Measurements from ENCODE around the gene PDXP. TPM values are rescaled to one million over a fixed set of nuclear protein-coding genes. Genes with fewer than 3 reads are reported as not detected.

Gene PDXP
- total and polyA plus RNA-seq, 2 of the 13 experiments (the other 11 are each of a cell fraction or from before 2014, with no cell fraction given) = 58.2 to 70.6 TPM

GRCh38 chr22:37659066-37659896 is 758 bp downstream of the PDXP start (continued):
- TF ChIP-seq, protein P1, sequence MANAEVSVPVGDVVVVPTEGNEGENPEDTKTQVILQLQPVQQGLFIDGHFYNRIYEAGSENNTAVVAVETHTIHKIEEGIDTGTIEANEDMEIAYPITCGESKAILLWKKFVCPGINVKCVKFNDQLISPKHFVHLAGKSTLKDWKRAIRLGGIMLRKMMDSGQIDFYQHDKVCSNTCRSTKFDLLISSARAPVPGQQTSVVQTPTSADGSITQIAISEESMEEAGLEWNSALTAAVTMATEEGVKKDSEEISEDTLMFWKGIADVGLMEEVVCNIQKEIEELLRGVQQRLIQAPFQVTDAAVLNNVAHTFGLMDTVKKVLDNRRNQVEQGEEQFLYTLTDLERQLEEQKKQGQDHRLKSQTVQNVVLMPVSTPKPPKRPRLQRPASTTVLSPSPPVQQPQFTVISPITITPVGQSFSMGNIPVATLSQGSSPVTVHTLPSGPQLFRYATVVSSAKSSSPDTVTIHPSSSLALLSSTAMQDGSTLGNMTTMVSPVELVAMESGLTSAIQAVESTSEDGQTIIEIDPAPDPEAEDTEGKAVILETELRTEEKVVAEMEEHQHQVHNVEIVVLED (CRISPR knock-in tag; IDR thresholded peaks at IDR 0.05; ENCODE audit: borderline replicate concordance) = peak; percentile 57; the same call in 1 of the 2 replicates
- no peak for TF ChIP-seq TERF1 (CRISPR knock-in tag; IDR thresholded peaks at IDR 0.05)
- no peak for TF ChIP-seq SMYD3 (CRISPR knock-in tag; IDR thresholded peaks at IDR 0.05)
- TF ChIP-seq XRCC5 (optimal IDR thresholded peaks at IDR 0.05; ENCODE audit: low read length) = peak; percentile 54
- peak; percentile 28 for TF ChIP-seq SKI (IDR thresholded peaks at IDR 0.05; ENCODE audit: partially characterized antibody)
- TF ChIP-seq MIXL1 (CRISPR knock-in tag; IDR thresholded peaks at IDR 0.05) = peak; percentile 47; the same call in 1 of the 2 replicates
- no peak for TF ChIP-seq SP1 (IDR thresholded peaks at IDR 0.05)
- 0 out of 2 replicates have a peak, but pooled peaks have one; percentile 20 for TF ChIP-seq SP1 (CRISPR knock-in tag; IDR thresholded peaks at IDR 0.05)
- no peak for TF ChIP-seq ZNF30 (CRISPR knock-in tag; IDR thresholded peaks at IDR 0.05)
- no peak for TF ChIP-seq CBX1 (IDR thresholded peaks at IDR 0.05; ENCODE audit: low read depth)
- peak; percentile 46; the same call in 1 of the 2 replicates for TF ChIP-seq ZC3H4 (CRISPR knock-in tag; IDR thresholded peaks at IDR 0.05; ENCODE audit: borderline replicate concordance)
- peak; percentile 30; the same call in 1 of the 2 replicates for TF ChIP-seq GABPB1 (CRISPR knock-in tag; IDR thresholded peaks at IDR 0.05)
- TF ChIP-seq FOXO1 (CRISPR knock-in tag; IDR thresholded peaks at IDR 0.05) = peak; percentile 49; the same call in 1 of the 2 replicates
- TF ChIP-seq NR2C2 (CRISPR knock-in tag; IDR thresholded peaks at IDR 0.05; ENCODE audit: borderline replicate concordance) = peak; percentile 66; the same call in 1 of the 2 replicates
- TF ChIP-seq HOMEZ (CRISPR knock-in tag; IDR thresholded peaks at IDR 0.05; ENCODE audit: low read depth) = no peak; the same call in 1 of the 2 replicates
- TF ChIP-seq HMGXB3 (CRISPR knock-in tag; IDR thresholded peaks at IDR 0.05; ENCODE audit: borderline replicate concordance) = no peak
- no peak for TF ChIP-seq PHF5A (CRISPR knock-in tag; IDR thresholded peaks at IDR 0.05; ENCODE audit: low read depth, unreplicated experiment)
- TF ChIP-seq DMAP1 (CRISPR knock-in tag; IDR thresholded peaks at IDR 0.05) = peak; percentile 78
- no peak for TF ChIP-seq ARNT (IDR thresholded peaks at IDR 0.05)
- peak; percentile 69; the same call in 1 of the 2 replicates for TF ChIP-seq PPARG (CRISPR knock-in tag; conservative IDR thresholded peaks at IDR 0.05)

All from HepG2 (cell line).